IPS-18c (cell line): ENCODE data around the gene PSEN1.

Experiments
- H3K4me3 ChIP-seq: 2 replicates; pipeline ENCODE4 v1.7.0; 2013; ENCODE audit warnings: low read depth, mild to moderate bottlenecking, low read length, moderate library complexity; ENCODE audit not compliant: insufficient read depth
- H3K9me3 ChIP-seq: one replicate; pipeline ENCODE4 v1.6.1; 2013; ENCODE audit warnings: mild to moderate bottlenecking, low read length, moderate library complexity; ENCODE audit not compliant: control insufficient read depth, insufficient read depth

PSEN1 gene

GRCh38 chr14:73231981-73232851 is 95.9 kb downstream of the PSEN1 start:
- H3K9me3 ChIP-seq = no peaks in the 10 kb centered on the region
- H3K4me3 ChIP-seq = no peak overlapping the region

- no peak overlapping the region for H3K4me3 ChIP-seq
- no peaks in the 10 kb centered on the region for H3K9me3 ChIP-seq
These were observed 96.7 kb downstream of the PSEN1 start for GRCh38 chr14:73232984-73233383.

- no peak overlapping the region for H3K4me3 ChIP-seq
- H3K9me3 ChIP-seq = no peaks in the 10 kb centered on the region
These were observed 97.3 kb downstream of the PSEN1 start for GRCh38 chr14:73233564-73233963.

- no peaks in the 10 kb centered on the region for H3K9me3 ChIP-seq
- no peak overlapping the region for H3K4me3 ChIP-seq
These were observed 97.7 kb downstream of the PSEN1 start for GRCh38 chr14:73234029-73234428.

GRCh38 chr14:73234586-73235394 is 98.5 kb downstream of the PSEN1 start:
- Histone ChIP-seq H3K9me3 (no peaks in the 10 kb centered on the region), H3K4me3 (no peak overlapping the region; the same call in 1 of the 2 replicates)

- Histone ChIP-seq H3K9me3 (no peaks in the 10 kb centered on the region), H3K4me3 (peak overlapping the region; percentile 16; the same call in 1 of the 2 replicates)
These were observed 99.3 kb downstream of the PSEN1 start for GRCh38 chr14:73235531-73236155.

- peak overlapping the region; percentile 16; the same call in 1 of the 2 replicates for H3K4me3 ChIP-seq
These were observed 99.8 kb downstream of the PSEN1 start for GRCh38 chr14:73236157-73236556.

GRCh38 chr14:73236752-73237218 is 100.5 kb downstream of the PSEN1 start:
- peak overlapping the region; percentile 70; the same call in 1 of the 2 replicates for H3K4me3 ChIP-seq
- no peaks in the 10 kb centered on the region for H3K9me3 ChIP-seq

More at GRCh38 chr14:73236157-73236556, 99.8 kb downstream of the PSEN1 start:
- no peaks in the 10 kb centered on the region for H3K9me3 ChIP-seq

- Histone ChIP-seq H3K9me3 (no peaks in the 10 kb centered on the region), H3K4me3 (peak within 1 kb of the TSS; percentile 70)
These were observed 101.0 kb downstream of the PSEN1 start, which contains the start of gene PAPLN for GRCh38 chr14:73237219-73237785. Gene PAPLN, plus strand, starts transcription at chr14:73237506. Its CDS starts 2,273 bp downstream, at chr14:73239779.

- Histone ChIP-seq H3K9me3 (no peaks in the 10 kb centered on the region), H3K4me3 (peak overlapping the region; percentile 70)
These were observed 101.6 kb downstream of the PSEN1 start for GRCh38 chr14:73237786-73238423.

- Histone ChIP-seq H3K4me3 (peak overlapping the region; percentile 70), H3K9me3 (no peaks in the 10 kb centered on the region)
These were observed 102.1 kb downstream of the PSEN1 start for GRCh38 chr14:73238424-73238852.

GRCh38 chr14:73238941-73239340 is 102.6 kb downstream of the PSEN1 start:
- Histone ChIP-seq H3K9me3 (no peaks in the 10 kb centered on the region), H3K4me3 (no peak overlapping the region)

- peak overlapping the region; percentile 41 for H3K4me3 ChIP-seq
These were observed 103.3 kb downstream of the PSEN1 start for GRCh38 chr14:73239393-73240241.

GRCh38 chr14:73240816-73241480 is 104.6 kb downstream of the PSEN1 start:
- no peak overlapping the region for H3K4me3 ChIP-seq
- H3K9me3 ChIP-seq = no peaks in the 10 kb centered on the region

More at GRCh38 chr14:73239393-73240241, 103.3 kb downstream of the PSEN1 start:
- no peaks in the 10 kb centered on the region for H3K9me3 ChIP-seq

GRCh38 chr14:73241481-73242165 is 105.3 kb downstream of the PSEN1 start:
- H3K4me3 ChIP-seq = no peak overlapping the region
- no peaks in the 10 kb centered on the region for H3K9me3 ChIP-seq
